OCI-LY7 (cell line): Measurements from ENCODE around the gene TBX2.

Source experiments
- CTCF ChIP-seq: fragments of 200-600 bp; sonication (generic); conservative IDR thresholded peaks from 2 replicates; pipeline ENCODE4 v1.5.1; 2014; ENCODE audit warnings: mild to moderate bottlenecking, antibody characterized with exemption, low read length, moderate library complexity, mixed read lengths
- EZH2phosphoT487 ChIP-seq: fragments of 200-600 bp; sonication (generic); IDR thresholded peaks from 2 replicates; pipeline ENCODE4 v1.6.1; 2018; ENCODE audit warnings: low read depth, borderline replicate concordance, mild to moderate bottlenecking, mixed run types, antibody characterized with exemption, low read length, moderate library complexity, mixed read lengths

GRCh38 chr17:61427567-61427966, 27.9 kb downstream of the TBX2 start:
- TF ChIP-seq CTCF (no peak), EZH2phosphoT487 (no peak)
